ENCODE measurements around the gene CDKN1B.

CDKN1B gene

DNA sequence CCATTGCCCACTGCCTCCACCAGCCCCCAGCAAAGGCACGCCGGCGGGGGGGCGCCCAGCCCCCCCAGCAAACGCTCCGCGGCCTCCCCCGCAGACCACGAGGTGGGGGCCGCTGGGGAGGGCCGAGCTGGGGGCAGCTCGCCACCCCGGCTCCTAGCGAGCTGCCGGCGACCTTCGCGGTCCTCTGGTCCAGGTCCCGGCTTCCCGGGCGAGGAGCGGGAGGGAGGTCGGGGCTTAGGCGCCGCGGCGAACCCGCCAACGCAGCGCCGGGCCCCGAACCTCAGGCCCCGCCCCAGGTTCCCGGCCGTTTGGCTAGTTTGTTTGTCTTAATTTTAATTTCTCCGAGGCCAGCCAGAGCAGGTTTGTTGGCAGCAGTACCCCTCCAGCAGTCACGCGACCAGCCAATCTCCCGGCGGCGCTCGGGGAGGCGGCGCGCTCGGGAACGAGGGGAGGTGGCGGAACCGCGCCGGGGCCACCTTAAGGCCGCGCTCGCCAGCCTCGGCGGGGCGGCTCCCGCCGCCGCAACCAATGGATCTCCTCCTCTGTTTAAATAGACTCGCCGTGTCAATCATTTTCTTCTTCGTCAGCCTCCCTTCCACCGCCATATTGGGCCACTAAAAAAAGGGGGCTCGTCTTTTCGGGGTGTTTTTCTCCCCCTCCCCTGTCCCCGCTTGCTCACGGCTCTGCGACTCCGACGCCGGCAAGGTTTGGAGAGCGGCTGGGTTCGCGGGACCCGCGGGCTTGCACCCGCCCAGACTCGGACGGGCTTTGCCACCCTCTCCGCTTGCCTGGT lies at the start of gene CDKN1B:
Gene CDKN1B (plus strand): TSS at position 576 of the 793 bp plus-strand sequence. CDS start 472 bp downstream, outside the sequence.
- DNase-seq (ENCODE audit: low read depth in 2 of 2): peak; percentile 66 to 67

DNA sequence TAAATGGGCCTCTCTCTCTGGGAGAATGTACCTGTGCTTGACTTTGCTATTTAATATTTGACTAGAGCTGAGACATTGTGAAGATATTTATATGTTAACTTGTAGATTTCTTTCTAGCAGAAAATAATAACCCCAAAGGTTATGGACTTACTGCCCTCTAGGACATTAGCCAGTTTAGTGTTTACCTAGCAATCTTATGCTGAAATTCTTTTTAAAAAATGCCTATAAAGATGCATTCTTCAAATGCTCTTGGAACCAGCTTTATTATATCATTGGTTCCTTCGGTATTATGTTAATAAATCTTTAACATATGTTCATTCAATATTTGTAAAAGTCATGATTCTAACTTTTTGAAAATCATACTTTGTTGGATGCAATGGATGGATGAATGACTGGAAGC lies 49.2 kb upstream of the CDKN1B start:
- DNase-seq (ENCODE audit: low read depth in 2 of 2): no peak

DNA sequence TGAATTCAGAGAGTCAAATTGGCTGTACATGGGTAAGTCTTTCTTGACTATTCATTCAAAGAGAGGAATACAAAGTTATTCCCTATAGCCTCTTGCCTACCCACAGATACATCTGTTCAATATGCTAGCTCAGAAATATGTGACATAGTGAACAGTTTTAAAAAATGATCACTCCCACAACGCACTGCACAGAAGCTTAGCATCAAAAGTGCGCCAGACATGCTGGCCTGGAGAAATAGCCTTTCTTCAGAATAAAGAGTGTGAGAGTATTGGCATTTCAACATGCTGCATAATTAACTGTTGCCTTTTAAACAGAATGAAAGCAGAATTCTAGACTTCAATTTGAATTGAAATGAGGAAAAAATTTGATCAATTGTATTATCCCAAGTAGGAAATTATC lies 48.1 kb upstream of the CDKN1B start:
- DNase-seq (ENCODE audit: low read depth in 2 of 2): no peak

DNA sequence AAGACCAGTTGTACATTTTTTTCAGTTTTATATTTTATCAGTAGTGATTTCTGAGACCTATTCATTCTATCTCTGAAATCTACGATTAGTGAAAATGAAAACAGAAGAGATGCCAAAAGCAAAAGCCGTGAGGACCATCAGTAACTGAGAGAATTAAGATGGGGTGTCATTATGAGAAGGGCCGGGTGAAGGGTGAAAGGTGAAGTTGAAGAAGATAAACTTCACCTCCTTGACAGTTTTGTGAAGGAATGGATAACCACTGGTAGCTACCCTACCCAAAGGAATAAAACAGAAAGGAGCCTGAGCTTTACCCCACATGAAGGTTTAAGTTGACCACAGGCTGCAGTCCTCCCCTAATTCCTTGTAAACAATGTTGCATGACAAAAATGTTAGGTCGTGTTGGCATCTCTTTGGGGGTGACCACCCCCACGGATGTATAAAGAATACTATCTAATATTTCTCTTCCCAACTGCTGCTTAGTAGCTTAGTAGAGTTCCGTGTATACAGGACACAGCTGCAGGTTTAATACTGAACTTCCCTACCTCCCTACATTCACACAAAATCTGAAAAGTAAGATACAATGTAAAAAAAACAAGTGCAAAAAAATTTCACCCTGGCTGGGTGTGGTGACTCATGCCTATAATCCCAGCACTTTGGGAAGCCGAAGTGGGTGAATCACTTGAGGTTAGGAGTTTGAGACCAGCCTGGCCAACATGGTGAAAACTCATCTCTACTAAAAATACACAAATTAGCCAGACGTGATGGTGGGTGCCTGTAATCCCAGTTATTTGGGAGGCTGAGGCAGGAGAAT lies 45.1 kb upstream of the CDKN1B start:
- DNase-seq (ENCODE audit: low read depth in 2 of 2): no peak

DNA sequence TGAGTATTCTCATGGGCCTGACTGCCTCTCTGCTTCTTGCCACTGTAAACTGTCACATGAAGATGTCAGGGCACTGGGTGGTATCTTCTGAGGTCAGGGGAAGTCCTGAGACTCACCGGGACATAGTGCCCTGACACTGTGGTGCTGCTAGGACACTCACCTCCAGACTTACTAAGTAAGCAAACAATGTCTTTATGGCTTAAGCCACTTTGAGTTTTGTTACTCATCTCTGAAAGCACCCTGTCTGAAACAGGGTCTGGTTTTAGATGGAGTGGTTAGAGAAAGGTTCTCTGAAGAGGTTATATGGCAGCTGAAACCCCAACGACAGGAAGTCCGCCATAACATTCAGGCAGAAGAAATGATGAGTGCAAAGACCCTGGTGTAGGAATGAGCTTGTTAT lies 43.9 kb upstream of the CDKN1B start:
- no peak for DNase-seq (ENCODE audit: low read depth in 2 of 2)

DNA sequence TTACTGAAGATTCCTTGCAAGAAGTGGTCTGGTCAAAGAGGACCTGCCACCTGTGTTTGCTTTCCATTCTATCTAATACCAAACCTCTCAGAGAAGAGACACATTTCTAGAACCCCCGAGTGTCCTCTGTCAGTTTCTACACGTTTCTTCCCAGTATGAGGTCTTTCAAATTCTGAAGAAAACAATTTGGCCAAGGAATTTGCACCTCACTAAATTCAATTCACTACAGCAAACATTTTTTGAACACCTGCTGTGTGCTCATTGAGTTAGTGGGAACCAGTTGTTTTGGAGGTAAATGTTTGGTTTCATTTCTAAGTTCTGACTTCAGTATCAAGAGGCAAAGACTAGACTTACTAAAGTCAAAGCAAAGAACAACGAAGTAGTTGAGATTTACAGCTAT lies 40.6 kb upstream of the CDKN1B start:
- no peak for DNase-seq (ENCODE audit: low read depth in 2 of 2)

DNA sequence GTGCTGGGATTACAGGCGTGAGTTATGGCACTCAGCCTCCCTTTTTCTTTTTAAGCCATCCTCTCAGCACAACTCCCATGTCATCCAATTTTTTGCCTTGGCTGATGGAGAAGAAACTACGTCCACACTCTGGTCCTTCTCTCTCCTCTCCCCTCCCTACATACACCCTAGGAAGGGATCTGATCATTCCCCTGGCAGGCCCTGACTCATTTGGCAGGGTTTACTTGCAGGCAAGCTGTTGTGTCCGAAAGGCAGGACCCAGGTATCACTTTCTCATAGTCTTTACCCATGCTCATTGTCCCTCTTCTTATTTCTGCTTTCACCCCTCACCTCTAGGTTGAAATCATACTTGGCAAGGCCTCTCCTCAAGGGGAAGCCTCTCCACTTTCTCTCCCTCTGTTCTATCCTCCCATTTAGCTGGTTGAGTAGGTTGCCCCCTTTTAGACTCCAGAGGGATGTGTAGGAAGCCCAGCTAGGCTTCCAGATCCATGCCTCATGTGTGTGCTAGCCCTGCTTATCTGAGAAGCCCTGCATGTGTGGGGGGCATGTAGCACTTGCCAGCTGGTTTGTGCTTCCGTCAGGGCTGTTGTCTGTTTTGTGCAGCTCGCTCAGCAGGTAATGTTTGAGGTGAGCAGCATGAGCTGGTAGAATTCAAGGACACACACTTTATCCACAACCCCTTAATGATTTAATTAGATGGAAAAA lies 36.0 kb upstream of the CDKN1B start:
- DNase-seq (ENCODE audit: low read depth in 2 of 2): no peak

GRCh38 chr12:12682284-12682683 lies 34.9 kb upstream of the CDKN1B start:
- DNase-seq (ENCODE audit: low read depth in 2 of 2): no peak

DNA sequence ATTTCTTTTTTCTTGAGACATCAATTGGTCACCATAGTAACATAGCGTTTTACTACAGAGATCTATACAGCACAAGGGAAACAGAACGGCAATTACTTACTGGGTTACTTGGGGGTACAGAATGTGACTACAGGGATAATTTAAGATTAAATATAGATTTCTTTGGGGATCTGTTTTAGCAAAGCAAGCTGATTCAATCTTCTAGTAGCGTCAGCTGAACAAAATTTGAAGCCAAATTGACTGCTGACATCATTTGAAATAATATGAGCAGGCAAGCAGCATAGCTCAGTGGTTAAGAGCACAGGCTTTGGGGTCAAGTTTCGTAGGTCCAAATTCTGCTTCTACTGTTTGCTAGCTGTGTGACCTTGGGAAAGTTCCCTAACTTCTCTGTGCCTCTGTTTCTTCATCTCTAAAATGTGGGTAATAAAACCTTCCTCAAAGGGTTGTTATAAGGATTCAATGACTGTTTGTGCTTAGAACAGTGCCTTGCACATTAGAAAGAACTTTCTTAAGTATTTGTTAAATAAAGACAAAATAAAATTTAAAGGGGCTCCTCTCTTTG lies 34.0 kb upstream of the CDKN1B start:
- no peak for DNase-seq (ENCODE audit: low read depth in 2 of 2)

- DNase-seq (ENCODE audit: low read depth in 2 of 2): no peak
Measured at GRCh38 chr12:12683725-12684124, 33.4 kb upstream of the CDKN1B start.

GRCh38 chr12:12684375-12685106 lies 32.6 kb upstream of the CDKN1B start:
- DNase-seq (ENCODE audit: low read depth in 2 of 2): no peak

DNA sequence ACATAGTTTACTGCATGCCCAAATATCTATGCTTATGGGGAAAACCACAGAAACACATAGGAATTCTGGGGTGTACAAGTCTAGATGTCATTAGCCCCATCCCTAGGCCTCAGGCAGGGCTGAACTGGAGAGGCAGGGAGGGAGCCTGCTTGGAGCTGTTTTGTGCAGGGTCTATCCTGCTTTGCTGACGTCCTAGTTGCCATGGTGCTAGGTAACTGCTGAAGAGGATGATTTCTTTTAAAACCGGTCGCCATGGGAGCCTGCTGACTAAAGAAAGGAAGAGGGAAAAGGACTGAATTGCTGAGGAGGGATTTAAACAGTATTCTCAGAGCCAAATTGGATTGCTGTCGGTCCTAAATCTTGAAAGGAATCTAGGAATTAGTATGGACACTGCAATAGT lies 31.9 kb upstream of the CDKN1B start:
- no peak for DNase-seq (ENCODE audit: low read depth in 2 of 2)

DNA sequence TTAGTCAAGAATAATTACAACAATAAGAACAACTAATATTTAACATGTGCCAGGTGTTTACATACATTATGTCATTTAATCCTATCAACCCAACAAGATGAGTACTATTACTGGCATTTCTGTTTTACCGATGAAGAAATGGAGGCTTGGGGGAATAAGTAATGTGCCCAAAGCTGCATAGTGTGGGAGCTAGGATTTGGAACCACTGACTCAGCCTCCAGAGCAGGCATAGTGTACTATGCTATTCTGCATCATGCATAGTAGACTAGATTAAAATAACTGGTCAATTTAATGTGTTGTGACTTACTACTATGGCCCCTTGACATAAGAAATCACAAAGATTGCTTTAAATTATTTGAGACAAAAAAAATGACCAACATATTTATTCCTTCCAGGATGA lies 30.7 kb upstream of the CDKN1B start:
- no peak for DNase-seq (ENCODE audit: low read depth in 2 of 2)

- no peak for DNase-seq (ENCODE audit: low read depth in 2 of 2)
Measured at GRCh38 chr12:12686925-12687324, 30.2 kb upstream of the CDKN1B start.

GRCh38 chr12:12689647-12690300 lies 27.4 kb upstream of the CDKN1B start:
- no peak for DNase-seq (ENCODE audit: low read depth in 2 of 2)

DNA sequence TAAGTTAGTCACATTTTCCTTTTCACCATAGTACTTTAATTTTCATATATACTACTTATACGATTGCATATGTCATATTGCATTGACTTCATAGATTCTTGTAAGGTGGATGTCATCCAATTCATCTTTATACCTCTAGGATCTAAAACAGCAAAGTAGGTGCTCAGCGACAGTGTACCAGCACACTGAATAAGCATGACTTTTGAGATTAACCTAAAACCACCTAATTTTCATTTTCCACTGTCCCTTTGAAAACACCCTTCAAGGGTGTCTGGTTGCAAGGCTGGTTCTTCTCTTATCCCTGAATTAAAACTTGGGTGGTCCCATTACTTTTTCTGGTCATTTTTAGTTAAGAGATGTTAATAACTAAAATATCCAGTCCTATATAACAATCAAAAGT lies 25.6 kb upstream of the CDKN1B start:
- no peak for DNase-seq (ENCODE audit: low read depth in 2 of 2)

GRCh38 chr12:12693111-12693671 lies 24.0 kb upstream of the CDKN1B start:
- no peak for DNase-seq (ENCODE audit: low read depth in 2 of 2)

DNA sequence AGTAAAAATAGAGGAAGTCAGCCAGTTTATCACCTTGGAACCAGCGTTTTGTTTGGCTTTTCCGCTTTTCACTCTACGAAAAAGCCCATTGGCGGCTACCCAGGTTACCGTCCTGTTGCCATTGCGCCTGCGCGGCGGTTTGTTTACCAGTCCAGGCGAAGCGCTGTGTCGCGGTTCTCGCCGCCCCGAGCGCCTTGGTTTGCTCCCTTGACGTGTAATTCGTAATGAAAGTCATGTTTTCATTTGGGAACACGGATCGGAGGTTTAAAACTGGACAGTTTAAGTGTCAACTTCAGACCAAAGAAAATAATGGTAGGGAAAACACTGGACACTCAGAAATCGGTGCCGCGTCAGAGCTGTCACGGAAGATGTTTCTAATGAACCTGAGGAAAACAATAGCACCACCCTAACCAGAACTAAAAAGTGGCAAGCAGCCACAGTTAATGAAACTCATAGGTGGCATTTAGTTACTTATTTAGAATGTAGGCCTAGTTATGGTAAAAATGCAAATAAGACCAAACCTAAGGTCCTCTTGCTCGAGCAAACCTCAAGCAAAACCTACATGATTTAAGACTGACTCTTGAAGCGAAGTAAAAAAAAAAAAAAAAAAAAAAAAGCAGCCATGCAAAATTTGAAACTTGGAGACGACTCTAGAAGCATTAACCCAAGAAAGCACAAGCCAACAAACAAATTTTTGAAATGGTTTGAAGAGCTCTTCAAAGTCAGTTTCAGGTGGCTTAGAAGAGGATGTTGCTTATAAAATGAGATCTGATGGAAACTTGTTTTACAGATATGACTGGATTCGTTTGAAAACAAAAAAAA lies 20.4 kb upstream of the CDKN1B start:
- peak; percentile 80 to 82 for DNase-seq (ENCODE audit: low read depth in 2 of 2)

- DNase-seq (ENCODE audit: low read depth in 2 of 2): no peak
Measured at GRCh38 chr12:12699345-12699744, 17.8 kb upstream of the CDKN1B start.

- no peak for DNase-seq (ENCODE audit: low read depth in 2 of 2)
Measured at GRCh38 chr12:12700254-12700653, 16.9 kb upstream of the CDKN1B start.

All from activated CD8-positive, alpha-beta memory T cell treated with anti-CD3 and anti-CD28 coated beads for 4 hours (primary cell).